Central memory CD8-positive, alpha-beta T cell (primary cell): ENCODE results near the gene DMBX1.
A peak's percentile ranks its signal among the peaks of the same experiment; 100 is the strongest.

Experiments used
- ATAC-seq: fragments of 150-1000 bp; cut with Tn5 transposase; replicated peaks from 2 replicates; pipeline ENCODE4 v1.10.0; 2022; ENCODE audit warnings: mild to moderate bottlenecking, moderate FRiP score, moderate number of reproducible peaks; ENCODE audit not compliant: poor library complexity, severe bottlenecking; ENCODE audit errors: extremely low read depth
- DNase-seq, 2 donors: peaks; one replicate each; pipeline ENCODE4 v3.0.0; 2021; ENCODE audit warnings: low spot score in 2 of 2
- H3K27ac Mint-ChIP-seq: one replicate; pipeline ENCODE4 v1.8.0; 2022; ENCODE audit warnings: low read depth, mild to moderate bottlenecking, moderate library complexity, mixed read lengths
- H3K27me3 Mint-ChIP-seq: one replicate; pipeline ENCODE4 v1.8.0; 2022; ENCODE audit warnings: mixed read lengths
- H3K36me3 Mint-ChIP-seq: one replicate; pipeline ENCODE4 v1.8.0; 2022; ENCODE audit warnings: mild to moderate bottlenecking, moderate library complexity, mixed read lengths; ENCODE audit not compliant: insufficient read depth
- H3K4me1 Mint-ChIP-seq: one replicate; pipeline ENCODE4 v1.8.0; 2022; ENCODE audit warnings: mixed read lengths
- H3K4me3 Mint-ChIP-seq: one replicate; pipeline ENCODE4 v1.8.0; 2022; ENCODE audit warnings: mild to moderate bottlenecking, moderate library complexity, mixed read lengths
- H3K9me3 Mint-ChIP-seq: one replicate; pipeline ENCODE4 v1.8.0; 2022; ENCODE audit warnings: mixed read lengths

DMBX1 gene

DNA sequence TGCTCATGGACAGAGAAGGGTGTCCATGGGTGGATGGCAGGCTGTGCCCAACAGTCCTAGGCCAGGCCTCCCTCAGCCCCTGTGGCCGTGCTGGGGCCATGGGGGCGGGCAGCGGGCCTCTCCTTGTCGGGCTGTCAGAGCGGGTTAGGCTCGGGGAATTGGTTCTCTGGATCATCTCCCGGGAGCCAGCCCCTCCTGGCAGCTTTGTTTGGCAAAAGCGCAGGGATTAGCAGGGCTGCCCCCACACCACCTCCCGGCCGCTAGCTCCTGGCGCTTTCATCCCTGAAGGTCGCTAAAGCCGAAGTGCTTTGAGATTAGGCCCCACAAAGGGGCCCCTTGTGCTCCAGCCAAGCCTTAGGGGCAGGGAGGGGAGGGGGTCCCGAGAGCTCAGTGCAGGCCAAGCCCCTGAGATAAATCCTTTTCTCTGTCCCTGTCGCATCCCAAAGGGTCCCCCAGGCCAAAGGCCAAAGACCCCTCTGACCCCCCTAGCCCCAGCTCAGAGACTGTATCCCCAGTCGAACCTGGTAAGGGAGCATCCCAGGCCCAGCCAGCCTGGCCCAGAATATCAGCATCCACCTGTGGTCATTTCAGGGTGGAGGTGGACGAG is 9.8 kb upstream of the DMBX1 start:
- Mint-ChIP-seq H3K27me3 (peaks cover 29% of the 10 kb centered on the region), H3K9me3 (no peaks in the 10 kb centered on the region), H3K4me3 (no peak overlapping the region), H3K36me3 (no peaks in the 10 kb centered on the region), H3K27ac (no peak overlapping the region), H3K4me1 (no peaks in the 10 kb centered on the region)
- DNase-seq (no peak), ATAC-seq (no peak)

DNA sequence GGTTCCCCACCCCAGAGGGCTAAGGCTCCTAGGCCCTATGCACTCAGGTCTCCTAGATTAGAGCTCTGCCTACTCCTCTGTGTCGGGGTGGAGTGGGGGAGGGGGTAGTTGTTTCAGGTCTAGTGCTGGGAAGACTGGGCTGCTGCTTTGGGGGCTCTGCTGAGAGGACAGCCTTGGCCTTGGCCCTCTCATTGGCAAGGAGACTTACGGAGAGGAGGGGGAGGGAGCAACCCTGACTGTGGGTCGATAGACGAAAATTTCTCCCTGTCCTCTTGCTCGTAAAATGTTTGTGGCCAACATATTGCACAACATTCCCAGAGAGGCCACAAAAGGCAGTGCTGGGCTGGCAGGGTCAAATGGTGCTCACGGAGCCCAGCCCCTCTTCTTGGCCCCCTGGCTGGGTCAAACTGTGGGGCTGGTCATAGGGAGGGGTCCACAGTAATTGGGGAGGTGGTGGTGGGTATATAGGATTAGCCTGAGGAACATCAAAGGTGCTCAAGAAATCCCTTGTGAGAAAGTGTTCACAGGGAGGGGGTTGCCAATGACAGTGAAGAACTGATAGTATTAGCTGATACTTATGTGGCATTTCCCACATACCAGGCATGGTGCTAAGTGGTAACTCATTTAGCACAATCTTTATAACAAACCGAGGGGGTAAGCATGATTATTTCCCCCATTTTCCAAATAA is 8.5 kb upstream of the DMBX1 start:
- Mint-ChIP-seq H3K9me3 (no peaks in the 10 kb centered on the region), H3K4me1 (no peaks in the 10 kb centered on the region), H3K27ac (no peak overlapping the region), H3K4me3 (no peak overlapping the region), H3K27me3 (peaks cover 39% of the 10 kb centered on the region), H3K36me3 (no peaks in the 10 kb centered on the region)
- DNase-seq (no peak), ATAC-seq (no peak)

DNA sequence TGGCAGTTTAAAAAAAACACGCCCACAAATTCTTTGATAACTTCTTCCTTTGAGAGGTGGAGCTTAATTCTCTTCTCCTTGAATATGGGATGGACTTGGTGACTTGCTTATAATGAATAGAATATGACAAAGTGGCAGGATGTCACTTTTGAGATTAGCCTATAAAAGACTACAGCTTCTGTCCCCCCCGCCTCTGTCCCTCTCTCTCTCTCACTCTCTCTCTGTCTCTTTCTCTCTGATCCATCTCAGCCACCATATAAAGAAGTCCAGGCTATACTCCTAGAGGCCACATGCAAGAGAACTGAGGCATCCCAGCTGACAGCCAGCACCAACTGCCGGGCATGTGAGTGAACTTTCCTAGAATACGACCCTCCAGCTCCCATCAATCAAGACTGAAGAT is 7.7 kb upstream of the DMBX1 start:
- Mint-ChIP-seq H3K9me3 (no peaks in the 10 kb centered on the region), H3K36me3 (no peaks in the 10 kb centered on the region), H3K4me1 (no peaks in the 10 kb centered on the region), H3K27me3 (peaks cover 47% of the 10 kb centered on the region), H3K27ac (no peak overlapping the region), H3K4me3 (no peak overlapping the region)
- ATAC-seq = no peak
- DNase-seq = no peak

DNA sequence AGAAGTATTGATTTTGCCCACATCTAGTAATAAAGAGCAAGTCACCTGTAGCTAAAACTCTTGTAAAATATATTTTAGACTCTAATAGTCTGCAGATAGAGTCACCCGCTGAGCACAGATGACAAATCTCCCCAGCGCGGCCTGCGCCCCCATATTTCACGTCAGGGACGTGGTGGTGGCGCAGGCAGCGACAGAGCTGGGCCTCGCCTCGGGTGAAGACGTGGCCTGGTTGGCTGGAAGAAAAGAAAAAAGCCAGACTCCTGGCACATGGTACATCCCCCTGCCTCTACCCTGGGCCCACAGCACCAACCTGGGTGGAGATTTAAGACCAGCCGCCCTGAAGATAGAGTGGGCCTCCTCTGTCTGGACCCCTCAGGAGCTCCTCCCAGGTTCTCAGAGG is 6.0 kb upstream of the DMBX1 start:
- peaks cover 4% of the 10 kb centered on the region for H3K4me1 Mint-ChIP-seq
- H3K9me3 Mint-ChIP-seq = no peaks in the 10 kb centered on the region
- no peaks in the 10 kb centered on the region for H3K36me3 Mint-ChIP-seq
- no peak overlapping the region for H3K27ac Mint-ChIP-seq
- ATAC-seq (no peak), DNase-seq (no peak)
- no peak overlapping the region for H3K4me3 Mint-ChIP-seq
- peaks cover 64% of the 10 kb centered on the region for H3K27me3 Mint-ChIP-seq

DNA sequence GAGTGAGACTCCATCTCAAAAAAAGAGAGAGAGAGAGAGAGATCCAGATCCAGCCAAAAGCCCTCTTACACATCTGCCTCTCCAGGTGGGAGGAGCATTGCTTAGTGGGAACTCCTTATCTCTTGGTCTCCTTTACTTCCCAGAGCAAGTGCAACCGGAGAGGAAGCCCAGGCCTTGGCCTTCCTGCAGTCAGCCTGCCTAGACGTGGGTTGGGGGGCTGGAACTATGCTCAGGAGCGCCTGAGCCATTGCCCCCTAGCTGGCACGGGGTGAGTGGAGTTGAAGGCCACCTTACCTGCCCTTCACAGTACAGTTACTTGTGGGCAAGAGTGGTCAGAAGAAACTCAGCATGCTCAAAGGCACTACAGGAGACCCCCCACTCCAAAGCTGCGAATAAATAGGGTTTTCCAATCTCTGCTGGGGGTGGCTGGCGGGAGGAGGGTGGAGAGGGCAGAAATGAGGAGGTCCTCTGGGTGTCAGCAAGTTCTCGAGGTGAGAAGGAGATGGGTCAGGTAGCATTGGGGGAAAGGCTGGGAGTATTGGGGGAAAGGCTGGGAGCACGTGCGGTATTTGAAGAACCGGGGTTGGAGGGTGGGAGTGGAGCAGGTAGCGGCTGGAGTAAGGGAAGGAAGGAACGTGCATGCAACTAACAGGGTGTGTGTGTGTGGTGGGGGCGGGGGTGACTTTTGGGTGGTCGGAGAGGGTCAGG is 4.7 kb upstream of the DMBX1 start:
- Mint-ChIP-seq H3K27ac (no peak overlapping the region), H3K4me1 (peaks cover 17% of the 10 kb centered on the region), H3K4me3 (no peak overlapping the region), H3K9me3 (no peaks in the 10 kb centered on the region), H3K36me3 (no peaks in the 10 kb centered on the region), H3K27me3 (peaks cover 77% of the 10 kb centered on the region)
- ATAC-seq (no peak), DNase-seq (no peak)

DNA sequence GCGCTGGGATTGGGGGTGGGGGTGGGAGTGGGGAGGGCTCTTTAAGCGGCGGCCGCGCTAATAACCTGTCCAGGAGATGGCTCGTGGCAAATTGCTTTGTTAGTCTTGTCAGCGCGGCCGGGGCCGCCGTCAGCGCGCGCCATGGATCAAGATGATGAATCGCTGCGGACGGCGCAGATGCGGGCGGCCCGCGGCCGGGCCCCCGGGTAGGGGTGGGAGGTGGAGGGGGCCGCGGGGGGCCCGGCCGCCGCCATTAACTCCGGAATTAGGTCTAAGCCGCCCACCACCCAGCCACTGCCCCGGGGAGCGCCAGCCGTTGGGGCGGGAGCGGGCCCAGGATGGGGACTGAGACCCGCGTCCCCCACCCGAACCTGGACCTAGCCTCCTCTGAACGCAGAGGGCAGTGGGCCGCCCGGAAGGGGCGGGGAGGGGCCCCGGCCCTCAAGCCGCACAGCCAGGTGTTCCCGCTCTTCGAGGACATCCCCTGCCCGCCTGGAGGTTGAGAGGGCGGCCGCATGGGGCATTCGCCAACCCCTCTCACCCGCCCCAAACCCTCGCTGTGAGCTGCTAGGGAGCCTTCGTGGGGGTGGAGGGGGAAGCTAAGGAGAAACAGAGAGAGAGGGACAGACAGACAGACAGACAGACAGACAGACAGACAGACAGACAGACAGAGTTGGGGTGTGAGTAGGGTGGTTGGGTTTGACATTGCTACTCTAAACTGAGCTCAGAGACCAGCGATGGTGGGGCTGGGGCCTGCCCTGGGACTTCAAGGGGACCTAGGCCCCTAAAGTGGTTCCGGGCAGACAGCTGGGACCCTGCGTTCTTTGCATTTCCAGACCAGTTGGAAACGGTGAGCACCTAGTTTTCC is 3.8 kb upstream of the DMBX1 start:
- DNase-seq = no peak
- Mint-ChIP-seq H3K4me1 (peaks cover 22% of the 10 kb centered on the region), H3K4me3 (no peak overlapping the region), H3K27me3 (peaks cover 86% of the 10 kb centered on the region), H3K27ac (no peak overlapping the region), H3K9me3 (no peaks in the 10 kb centered on the region), H3K36me3 (no peaks in the 10 kb centered on the region)
- no peak for ATAC-seq

DNA sequence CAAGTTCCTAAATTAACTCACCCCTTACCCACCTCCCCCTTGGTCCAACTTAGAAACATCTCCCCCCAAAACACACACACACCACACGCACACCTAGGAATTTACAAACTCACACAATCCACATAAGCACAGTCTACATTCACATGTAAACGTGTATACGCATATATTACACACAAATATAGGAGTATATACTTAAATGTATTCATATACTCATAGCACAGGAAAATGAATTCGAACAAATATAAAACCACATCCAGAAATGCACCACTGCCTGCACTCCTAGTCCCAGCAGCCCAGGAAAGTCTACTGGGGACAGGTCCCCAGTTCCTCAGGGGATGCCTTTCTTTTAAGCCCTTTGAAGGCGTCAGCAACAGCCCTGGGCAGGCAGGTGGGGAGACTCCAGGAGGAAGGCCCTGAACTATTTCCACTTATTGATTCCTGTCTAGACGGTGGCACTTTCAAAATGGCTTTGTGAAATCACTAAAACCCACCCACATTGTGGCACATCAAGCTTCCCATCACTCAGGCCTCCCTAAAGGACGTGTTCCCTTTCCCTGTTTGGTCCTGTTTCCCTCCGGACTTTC is 3.1 kb upstream of the DMBX1 start:
- DNase-seq (no peak), ATAC-seq (no peak)
- Mint-ChIP-seq H3K9me3 (no peaks in the 10 kb centered on the region), H3K4me3 (no peak overlapping the region), H3K27ac (no peak overlapping the region), H3K4me1 (peaks cover 22% of the 10 kb centered on the region), H3K36me3 (no peaks in the 10 kb centered on the region), H3K27me3 (peaks cover 92% of the 10 kb centered on the region)

DNA sequence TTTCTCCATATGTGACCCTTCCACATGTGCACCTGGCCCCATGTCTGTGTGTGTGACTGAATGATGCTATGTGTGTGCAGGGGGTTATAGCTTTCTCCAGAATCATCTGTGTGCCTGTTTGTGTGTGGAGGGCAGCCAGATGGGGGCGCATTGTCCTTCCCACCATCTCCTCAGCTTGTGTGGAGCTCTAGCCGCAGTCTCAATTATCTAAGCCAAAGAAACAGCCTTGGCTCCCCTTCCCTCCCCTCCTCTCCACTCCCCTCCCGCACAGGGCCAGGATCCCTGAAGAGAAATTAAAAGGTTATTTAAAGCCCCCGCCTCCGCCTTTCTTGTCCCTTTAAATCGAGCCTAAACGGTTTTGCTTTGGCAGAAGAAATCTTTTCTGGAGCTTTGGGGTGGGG is 1.8 kb upstream of the DMBX1 start:
- Mint-ChIP-seq H3K9me3 (no peaks in the 10 kb centered on the region), H3K4me3 (no peak overlapping the region), H3K27me3 (peaks cover 96% of the 10 kb centered on the region), H3K27ac (no peak overlapping the region), H3K36me3 (no peaks in the 10 kb centered on the region), H3K4me1 (peaks cover 22% of the 10 kb centered on the region)
- ATAC-seq (no peak), DNase-seq (no peak)

DNA sequence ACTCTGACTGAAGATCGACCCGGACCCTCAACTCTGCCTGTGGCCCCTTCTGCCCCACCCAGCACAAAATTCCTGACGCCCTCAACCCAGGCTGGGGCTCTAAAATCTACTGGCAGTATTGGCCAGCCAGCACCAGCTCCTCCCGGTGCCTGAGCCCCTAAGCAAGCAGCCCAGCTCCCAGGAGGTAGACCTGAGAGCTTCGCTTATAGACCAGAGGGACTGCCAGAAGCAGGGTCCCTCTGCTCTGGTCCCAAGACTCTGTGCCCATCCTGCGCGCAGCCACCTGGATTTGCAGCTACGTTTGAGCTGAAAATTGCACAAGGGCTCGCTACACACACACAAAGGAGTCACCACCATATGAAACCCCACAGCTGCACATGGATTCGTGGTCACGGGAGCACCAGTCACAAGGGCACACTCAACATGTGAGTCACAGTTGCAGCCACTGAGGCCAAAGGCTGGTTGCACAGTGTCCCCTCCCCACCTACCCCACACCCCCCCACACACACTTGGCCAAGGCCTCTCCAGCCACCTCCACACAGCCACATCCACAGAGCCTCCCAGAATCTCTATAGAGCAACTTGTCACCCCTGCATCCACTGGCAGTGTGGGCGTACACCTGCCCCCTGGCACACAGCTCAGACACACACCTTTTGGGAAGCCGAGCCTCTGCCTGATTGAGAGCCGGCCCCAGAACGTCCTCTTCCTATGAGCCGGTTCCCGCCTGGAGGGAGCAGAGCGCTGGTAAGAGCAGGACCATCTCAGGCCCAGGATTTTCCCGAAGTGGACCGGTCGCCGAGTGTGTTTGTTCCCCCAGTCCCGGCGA is 1.1 kb upstream of the DMBX1 start:
- DNase-seq (no peak), ATAC-seq (no peak)
- Mint-ChIP-seq H3K27ac (no peak overlapping the region), H3K9me3 (no peaks in the 10 kb centered on the region), H3K27me3 (peaks cover 96% of the 10 kb centered on the region), H3K36me3 (no peaks in the 10 kb centered on the region), H3K4me1 (peaks cover 22% of the 10 kb centered on the region), H3K4me3 (peak overlapping the region; percentile 76)

DNA sequence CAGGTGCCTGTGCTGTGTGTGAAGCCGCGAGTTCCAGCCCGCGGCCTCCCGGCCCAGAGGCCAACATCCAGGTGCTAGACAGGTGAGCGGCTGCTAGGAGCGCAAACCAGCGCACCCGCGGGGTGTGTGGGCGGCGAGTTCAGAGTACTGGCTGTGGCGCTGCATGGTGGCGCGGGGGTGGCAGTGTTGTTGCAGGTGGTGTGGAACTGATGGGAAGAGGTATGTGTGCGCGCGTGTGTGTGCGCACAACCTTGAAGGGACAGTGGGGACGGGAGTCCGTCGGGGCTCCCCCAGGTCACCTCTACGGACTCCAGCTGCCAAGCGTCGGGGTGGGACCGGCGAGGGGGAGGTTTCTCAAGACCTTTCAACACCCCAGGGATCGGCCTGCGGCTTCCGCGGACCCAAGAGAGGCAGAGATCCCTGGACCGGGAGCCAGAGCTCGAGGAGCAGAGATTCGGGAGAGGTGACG is 433 bp upstream of the DMBX1 start:
- H3K27ac Mint-ChIP-seq = no peak overlapping the region
- peaks cover 22% of the 10 kb centered on the region for H3K4me1 Mint-ChIP-seq
- H3K4me3 Mint-ChIP-seq = peak overlapping the region; percentile 76
- peak; percentile 24 for ATAC-seq
- H3K9me3 Mint-ChIP-seq = no peaks in the 10 kb centered on the region
- DNase-seq = no peak
- no peaks in the 10 kb centered on the region for H3K36me3 Mint-ChIP-seq
- H3K27me3 Mint-ChIP-seq = peaks cover 96% of the 10 kb centered on the region

DNA sequence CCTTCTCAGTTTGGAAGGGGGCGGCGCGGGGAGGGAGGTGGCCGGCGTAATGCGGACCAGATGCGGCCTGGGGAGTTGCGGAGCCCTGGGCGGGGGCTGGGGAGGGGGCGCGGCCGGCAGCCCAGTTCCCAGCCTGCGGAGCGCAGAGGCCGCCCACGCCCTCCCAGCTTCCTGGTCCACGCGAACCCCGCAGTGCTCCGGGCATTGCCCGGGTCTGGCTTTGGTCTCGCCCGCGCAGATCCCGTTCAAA is 695 bp downstream of the DMBX1 start:
- Mint-ChIP-seq H3K36me3 (no peaks in the 10 kb centered on the region), H3K4me3 (peak overlapping the region; percentile 76), H3K9me3 (no peaks in the 10 kb centered on the region), H3K27me3 (peaks cover 96% of the 10 kb centered on the region), H3K27ac (no peak overlapping the region), H3K4me1 (peaks cover 22% of the 10 kb centered on the region)
- DNase-seq = no peak
- no peak for ATAC-seq
